Measurements from ENCODE around the gene PRAMEF4. TPM values are rescaled to one million over a fixed set of nuclear protein-coding genes. Genes with fewer than 3 reads are reported as not detected.
"Not testable (repeated sequence)": the region's sequence is repeated elsewhere in the genome, so short reads cannot be mapped to it uniquely, and the experiment has no call there.

Gene PRAMEF4
- polyA plus RNA-seq (ENCODE audit: insufficient read length in 4 of 4), result not detected

DNA sequence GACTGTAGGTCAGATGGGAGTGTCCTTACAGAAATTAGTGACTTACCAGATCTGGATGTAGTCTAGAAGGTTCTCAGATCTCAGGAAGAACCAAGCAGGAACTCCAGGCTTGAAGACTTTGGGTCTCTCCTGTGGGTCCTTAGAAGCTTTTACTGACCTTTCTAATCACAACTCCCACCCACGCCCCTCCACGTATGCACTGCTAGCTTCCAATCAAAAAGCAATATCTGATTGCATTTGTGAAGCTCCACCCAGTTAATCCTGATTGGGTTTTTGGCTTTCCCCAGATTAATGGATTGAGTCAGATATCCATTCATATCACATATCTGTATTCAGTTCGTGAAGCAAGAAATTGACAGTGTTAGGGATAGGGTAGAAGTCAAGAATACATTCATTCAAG is at the start of gene PRAMEF4:
TSS of gene PRAMEF4 (minus strand) at position 101 of the 400 bp plus-strand sequence. CDS start 2,807 bp downstream, outside the sequence.
- DNase-seq (ENCODE audit: low read depth in 4 of 4, low spot score in 3 of 4), result not testable (repeated sequence)

DNA sequence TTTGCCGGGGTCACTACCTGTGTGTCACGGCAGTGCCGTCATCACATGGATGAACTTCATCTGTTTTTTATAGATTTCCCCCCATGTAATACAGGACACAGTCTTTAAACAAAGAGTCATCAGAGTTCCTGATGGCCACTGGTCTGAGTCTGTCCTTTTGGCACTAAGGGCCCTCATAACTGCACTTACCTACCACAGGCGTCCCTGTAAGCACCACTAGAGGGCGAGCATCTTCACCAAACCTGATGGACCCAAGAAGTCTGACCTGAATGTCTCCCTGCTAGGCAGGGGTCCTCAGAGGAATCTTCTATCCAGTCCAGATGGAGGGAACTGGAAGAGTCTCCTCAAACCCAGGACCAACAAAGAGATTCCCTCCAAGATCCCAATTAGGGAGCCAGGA is 38.4 kb upstream of the PRAMEF4 start:
- not testable (repeated sequence) for DNase-seq (ENCODE audit: low read depth in 4 of 4, low spot score in 3 of 4)

DNA sequence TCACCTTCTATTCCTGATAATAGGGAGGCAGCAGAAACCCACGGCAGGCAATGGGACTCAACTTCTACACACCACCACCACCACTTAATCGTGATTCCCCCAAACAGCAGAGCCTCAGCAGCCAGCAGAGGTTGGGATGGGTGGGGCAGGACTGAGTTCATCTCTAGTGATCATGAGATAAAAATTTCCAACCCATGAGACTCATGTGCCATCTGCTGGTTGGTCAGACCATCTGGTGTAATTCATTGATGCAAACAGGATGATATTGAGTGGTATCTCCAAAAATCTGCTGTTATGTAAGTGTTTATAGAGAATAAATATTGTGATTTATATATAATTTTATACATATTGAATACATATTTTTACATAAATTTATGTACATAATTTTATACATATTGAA is 35.7 kb upstream of the PRAMEF4 start:
- not testable (repeated sequence) for DNase-seq (ENCODE audit: low read depth in 4 of 4, low spot score in 3 of 4)

DNA sequence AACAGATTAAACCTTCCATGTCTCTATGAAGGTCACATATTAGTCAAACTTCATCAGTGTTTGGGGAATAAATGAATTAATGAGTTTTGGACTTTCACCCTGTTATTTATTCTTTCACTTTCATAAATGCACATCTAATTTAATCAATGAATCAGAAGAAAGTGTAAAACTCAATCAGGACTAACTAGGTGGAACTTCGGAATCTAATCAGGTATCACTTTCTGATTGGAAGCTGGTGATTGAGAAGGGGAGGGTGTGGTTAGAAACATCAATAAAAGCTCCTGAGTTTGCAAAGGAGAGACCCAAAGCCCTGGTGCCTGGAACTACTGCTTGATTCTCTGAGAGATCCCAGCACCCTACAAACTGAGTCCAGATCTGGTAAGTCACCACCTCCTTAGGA is 30.3 kb upstream of the PRAMEF4 start, which contains the start of gene PRAMEF7:
TSS of gene PRAMEF7 (plus strand) at position 301 of the 400 bp plus-strand sequence. CDS start 1,083 bp downstream, outside the sequence.
- not testable (repeated sequence) for DNase-seq (ENCODE audit: low read depth in 4 of 4, low spot score in 3 of 4)

DNA sequence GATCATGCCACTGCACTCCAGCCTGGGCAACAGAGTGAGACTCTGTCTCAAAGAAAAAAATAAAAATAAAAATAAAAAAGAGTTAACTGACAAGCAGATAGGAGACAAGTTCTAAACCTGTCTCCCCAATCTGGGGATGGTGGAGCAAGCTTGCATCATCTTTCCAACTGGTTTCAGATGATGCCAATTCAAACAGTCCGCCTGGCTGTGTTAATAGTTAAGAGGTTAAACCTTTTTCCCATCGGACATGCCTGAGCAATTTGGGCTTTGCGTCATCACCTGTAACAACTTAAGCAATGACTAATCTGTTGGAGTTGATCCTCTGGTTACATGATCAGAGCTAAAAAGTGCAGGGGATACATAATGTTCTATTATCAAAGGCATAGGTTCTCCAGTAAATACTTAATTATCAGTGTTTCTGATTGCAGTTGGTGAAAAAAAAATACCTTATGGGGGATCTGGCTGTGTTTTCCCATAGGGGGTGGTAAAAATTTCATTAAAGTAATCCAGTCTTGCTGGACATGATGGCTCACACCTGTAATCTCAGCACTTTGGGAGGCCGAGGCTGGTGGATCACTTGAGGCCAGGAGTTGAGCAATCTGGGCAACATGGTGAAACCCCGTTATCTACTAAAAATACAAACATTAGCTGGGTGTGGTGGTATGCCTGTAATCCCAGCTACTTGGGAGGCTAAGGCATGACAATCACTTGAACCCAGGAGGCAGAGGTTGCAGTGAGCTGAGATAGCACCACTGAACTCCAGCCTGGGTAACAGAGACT is 18.0 kb upstream of the PRAMEF4 start:
- DNase-seq (ENCODE audit: low read depth in 4 of 4, low spot score in 3 of 4), result not testable (repeated sequence)

DNA sequence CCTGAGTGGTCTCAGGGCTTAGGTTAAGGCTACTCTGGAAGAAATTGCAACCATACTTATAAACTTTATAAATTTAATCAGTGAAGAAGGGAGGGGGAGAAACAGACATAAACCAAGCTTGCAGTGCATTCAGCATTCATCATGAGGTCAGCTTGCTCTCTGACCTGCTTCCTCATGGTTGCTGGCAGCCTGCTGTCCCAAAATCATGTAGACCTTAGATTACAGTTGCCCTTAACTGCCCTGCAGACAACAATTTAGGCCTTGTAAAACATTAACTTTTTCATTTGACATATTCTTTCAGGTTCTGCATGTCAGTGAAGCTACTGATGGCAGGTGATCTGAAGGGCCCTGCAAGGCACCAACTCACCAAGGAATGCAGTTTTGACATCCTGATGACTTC is 13.2 kb upstream of the PRAMEF4 start:
- not testable (repeated sequence) for DNase-seq (ENCODE audit: low read depth in 4 of 4, low spot score in 3 of 4)

DNA sequence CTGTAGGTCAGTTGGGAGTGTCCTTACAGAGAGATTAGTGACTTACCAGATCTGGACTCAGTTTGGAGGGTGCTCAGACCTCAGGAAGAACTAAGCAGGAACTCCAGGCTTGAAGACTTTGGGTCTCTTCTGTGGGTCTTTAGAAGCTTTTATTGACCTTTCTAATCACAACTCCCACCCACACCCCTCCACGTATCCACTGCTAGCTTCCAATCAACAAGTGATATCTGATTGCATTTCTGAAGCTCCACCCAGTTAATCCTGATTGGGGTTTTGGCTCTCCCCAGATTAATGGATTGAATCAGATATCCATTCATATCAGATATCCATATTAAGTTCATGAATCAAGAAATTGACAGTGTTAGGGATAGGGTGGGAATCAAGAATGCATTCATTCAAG is 12.2 kb upstream of the PRAMEF4 start, which contains the start of gene PRAMEF10:
TSS of gene PRAMEF10 (minus strand) at position 101 of the 400 bp plus-strand sequence. CDS start 2,423 bp downstream, outside the sequence.
- not testable (repeated sequence) for DNase-seq (ENCODE audit: low read depth in 4 of 4, low spot score in 3 of 4)

DNA sequence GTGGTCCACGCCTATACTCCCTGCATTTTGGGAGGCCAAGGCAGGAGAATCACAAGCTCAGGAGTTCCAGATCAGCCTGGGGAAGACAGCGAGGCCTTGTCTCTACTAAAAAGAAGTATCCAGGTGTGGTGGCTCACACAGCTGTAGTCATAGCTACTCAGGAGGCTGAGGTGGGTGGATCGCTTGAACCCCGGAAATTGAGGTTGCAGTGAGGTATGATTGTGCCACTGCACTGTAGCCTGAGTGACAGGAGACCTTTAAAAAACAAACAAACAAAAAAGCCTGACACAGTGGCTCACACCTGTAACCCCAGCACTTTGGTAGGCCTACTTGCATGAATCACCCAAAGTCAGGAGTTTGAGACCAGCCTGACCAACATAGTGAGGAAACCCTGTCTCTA is 7.5 kb downstream of the PRAMEF4 start:
- not testable (repeated sequence) for DNase-seq (ENCODE audit: low read depth in 4 of 4, low spot score in 3 of 4)

DNA sequence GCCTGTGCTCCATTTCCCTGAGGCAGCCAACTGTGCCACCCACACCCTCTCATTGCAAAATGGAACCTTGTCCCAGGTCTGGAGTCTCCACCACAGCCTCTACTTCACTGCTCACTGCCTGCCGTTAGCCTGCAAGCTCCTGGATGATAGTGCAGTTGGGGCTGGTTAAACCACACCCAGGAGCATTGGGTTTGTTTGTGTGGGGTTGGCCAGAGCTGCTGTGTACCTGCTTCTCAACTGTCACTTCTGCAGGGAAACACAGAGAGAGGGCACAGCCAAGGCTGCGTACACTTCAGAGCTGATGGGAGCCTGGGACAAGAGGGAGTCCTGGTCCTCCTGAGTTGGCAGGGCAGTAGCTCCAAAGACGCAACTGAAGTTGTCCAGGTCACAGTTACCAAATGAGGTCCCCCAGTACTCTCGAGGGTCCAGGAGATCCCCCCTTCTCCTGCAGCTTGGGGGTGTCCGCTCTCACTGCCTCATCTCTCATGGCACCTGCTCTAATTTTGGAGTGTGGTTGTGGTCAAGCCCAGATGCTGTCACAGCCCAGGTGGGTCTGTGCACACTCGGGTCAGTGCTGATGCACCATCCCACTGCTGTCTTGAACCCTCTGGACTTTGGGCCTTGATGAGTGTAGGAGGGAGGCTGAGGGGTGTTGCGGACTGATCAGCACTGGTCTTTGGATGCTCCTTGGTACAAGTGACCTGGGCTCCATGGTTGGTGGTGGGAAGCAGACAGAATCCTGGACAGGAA is 22.7 kb downstream of the PRAMEF4 start:
- DNase-seq (ENCODE audit: low read depth in 4 of 4, low spot score in 3 of 4), result not testable (repeated sequence)

DNA sequence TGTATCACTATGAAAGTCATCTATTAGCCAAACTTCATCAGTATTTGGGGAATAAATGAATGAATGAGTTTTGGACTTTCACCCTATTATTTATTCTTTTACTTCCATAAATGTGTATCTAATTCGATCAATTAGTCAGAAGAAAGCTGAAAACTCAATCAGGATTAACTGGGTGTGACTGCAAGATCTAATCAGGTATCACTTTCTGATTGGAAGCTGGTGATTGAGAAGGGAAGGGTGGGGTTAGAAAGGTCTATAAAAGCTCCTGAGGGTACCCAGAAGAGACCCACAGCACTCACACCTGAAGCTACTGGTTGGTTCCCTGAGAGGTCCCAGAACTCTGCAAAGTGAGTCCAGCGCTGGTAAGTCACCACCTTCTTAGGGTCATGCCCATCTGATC is 29.2 kb downstream of the PRAMEF4 start, which contains the start of gene PRAMEF2:
TSS of gene PRAMEF2 (plus strand) at position 301 of the 400 bp plus-strand sequence. CDS start 1,924 bp downstream, outside the sequence.
- not testable (repeated sequence) for DNase-seq (ENCODE audit: low read depth in 4 of 4, low spot score in 3 of 4)

DNA sequence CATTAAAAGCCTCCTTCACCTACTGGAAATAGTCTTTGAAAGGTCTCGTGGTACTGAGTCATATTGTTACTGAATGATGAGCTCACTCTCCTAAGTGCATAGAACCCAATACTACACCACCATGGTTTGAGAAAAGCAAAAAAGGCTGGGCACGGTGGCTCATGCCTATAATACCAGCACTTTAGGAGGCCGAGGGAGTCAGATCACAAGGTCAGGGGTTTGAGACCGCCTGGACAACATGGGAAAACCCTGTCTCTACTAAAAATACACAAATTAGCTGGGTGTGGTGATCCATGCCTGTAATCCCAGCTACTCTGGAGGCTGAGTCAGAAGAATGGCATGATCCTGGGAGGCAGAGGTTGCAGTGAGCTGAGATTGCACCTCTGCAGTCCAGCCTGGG is 34.2 kb downstream of the PRAMEF4 start:
- no peak for DNase-seq (ENCODE audit: low read depth in 4 of 4, low spot score in 3 of 4)

DNA sequence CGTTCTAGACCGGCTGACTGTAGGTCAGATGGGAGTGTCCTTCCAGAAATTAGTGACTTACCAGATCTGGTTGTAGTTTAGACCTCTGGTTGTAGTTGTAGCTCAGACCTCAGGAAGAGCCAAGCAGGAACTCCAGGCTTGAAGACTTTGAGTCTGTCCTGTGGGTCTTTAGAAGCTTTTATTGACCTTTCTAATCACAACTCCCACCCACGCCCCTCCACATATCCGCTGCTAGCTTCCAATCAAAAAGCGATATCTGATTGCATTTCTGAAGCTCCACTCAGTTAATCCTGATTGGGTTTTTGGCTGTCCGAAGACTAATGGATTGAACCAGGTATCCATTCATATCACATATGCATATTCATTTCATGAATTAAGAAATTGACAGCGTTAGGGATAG is 37.4 kb downstream of the PRAMEF4 start, which contains the start of gene HNRNPCL1:
TSS of gene HNRNPCL1 (minus strand) at position 101 of the 400 bp plus-strand sequence. CDS start 431 bp downstream, outside the sequence.
- not testable (repeated sequence) for DNase-seq (ENCODE audit: low read depth in 4 of 4, low spot score in 3 of 4)

DNA sequence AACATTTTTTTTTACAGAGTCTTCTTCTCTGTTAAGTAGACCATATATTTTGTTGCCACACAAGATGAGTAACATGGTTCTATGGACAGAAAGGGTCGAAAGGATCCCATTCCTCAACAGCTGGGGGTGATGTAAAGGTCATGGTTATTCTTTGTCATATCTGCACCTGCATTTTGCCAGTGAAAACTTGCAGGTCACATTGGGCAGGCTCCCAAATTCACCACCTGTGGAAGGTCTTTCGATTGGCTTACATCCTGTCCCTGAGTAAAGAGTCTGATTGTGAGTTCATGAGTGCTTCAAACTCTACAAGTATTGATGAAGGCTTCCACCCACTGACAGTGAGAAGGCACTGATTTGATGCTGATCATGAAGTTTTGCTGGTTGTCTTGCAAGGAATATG is 52.8 kb downstream of the PRAMEF4 start:
- not testable (repeated sequence) for DNase-seq (ENCODE audit: low read depth in 4 of 4, low spot score in 3 of 4)

DNA sequence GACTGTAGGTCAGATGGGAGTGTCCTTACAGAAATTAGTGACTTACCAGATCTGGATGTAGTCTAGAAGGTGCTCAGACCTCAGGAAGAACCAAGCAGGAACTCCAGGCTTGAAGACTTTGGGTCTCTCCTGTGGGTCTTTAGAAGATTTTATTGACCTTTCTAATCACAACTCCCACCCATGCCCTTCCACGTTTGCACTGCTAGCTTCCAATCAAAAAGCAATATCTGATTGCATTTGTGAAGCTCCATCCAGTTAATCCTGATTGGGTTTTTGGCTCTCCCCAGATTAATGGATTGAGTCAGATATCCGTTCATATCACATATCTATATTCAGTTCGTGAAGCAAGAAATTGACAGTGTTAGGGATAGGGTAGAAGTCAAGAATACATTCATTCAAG is 54.7 kb downstream of the PRAMEF4 start, which contains the start of gene PRAMEF11:
TSS of gene PRAMEF11 (minus strand) at position 101 of the 400 bp plus-strand sequence. CDS start 2,621 bp downstream, outside the sequence.
- DNase-seq (ENCODE audit: low read depth in 4 of 4, low spot score in 3 of 4), result not testable (repeated sequence)

Other genes starting within 250 kb of the PRAMEF4 start
- 1 to 10 TPM; 1.0 to 1.8 (median 1.2) TPM for gene AADACL4, start 242.1 kb downstream of the PRAMEF4 start, polyA plus RNA-seq (ENCODE audit: insufficient read length in 4 of 4)
- not detected for gene AADACL3, start 170.1 kb downstream of the PRAMEF4 start, polyA plus RNA-seq (ENCODE audit: insufficient read length in 4 of 4)
- 1 to 10 TPM in 3 of 4 donors, under 1 TPM in 1; 0.07 to 1.7 (median 1.1) TPM for gene CFAP107, start 140.0 kb downstream of the PRAMEF4 start, polyA plus RNA-seq (ENCODE audit: insufficient read length in 4 of 4)
- gene PRAMEF12, start 112.5 kb downstream of the PRAMEF4 start, polyA plus RNA-seq (ENCODE audit: insufficient read length in 4 of 4), result not detected
- not detected for gene PRAMEF1, start 94.8 kb downstream of the PRAMEF4 start, polyA plus RNA-seq (ENCODE audit: insufficient read length in 4 of 4)
- not detected for gene PRAMEF11, start 54.8 kb downstream of the PRAMEF4 start, polyA plus RNA-seq (ENCODE audit: insufficient read length in 4 of 4)
- not detected for gene HNRNPCL1, start 37.5 kb downstream of the PRAMEF4 start, polyA plus RNA-seq (ENCODE audit: insufficient read length in 4 of 4)
- gene PRAMEF2, start 29.1 kb downstream of the PRAMEF4 start, polyA plus RNA-seq (ENCODE audit: insufficient read length in 4 of 4), result not detected
- not detected for gene PRAMEF10, start 12.1 kb upstream of the PRAMEF4 start, polyA plus RNA-seq (ENCODE audit: insufficient read length in 4 of 4)
- not detected for gene PRAMEF7, start 30.4 kb upstream of the PRAMEF4 start, polyA plus RNA-seq (ENCODE audit: insufficient read length in 4 of 4)
- gene PRAMEF6, start 61.4 kb upstream of the PRAMEF4 start, polyA plus RNA-seq (ENCODE audit: insufficient read length in 4 of 4), result not detected
- not detected for gene PRAMEF27, start 170.4 kb upstream of the PRAMEF4 start, polyA plus RNA-seq (ENCODE audit: insufficient read length in 4 of 4)
- gene HNRNPCL3, start 174.6 kb upstream of the PRAMEF4 start, polyA plus RNA-seq (ENCODE audit: insufficient read length in 4 of 4), result not detected
- not detected for gene PRAMEF25, start 184.6 kb upstream of the PRAMEF4 start, polyA plus RNA-seq (ENCODE audit: insufficient read length in 4 of 4)
- under 1 TPM in 2 of 4 donors, not detected in 2; 0.19 to 0.42 TPM for gene HNRNPCL2, start 230.7 kb upstream of the PRAMEF4 start, polyA plus RNA-seq (ENCODE audit: insufficient read length in 4 of 4)